ENCODE data around the gene ABHD17C. TPM values are rescaled to one million over a fixed set of nuclear protein-coding genes. Genes with fewer than 3 reads are reported as not detected.
A peak's percentile ranks its signal among the peaks of the same experiment; 100 is the strongest.

ABHD17C gene
- total and polyA plus RNA-seq, 5 donors from 2014 or later, result 0.32 to 1.4 (median 0.85) TPM

GRCh38 chr15:80732818-80733217 lies 37.7 kb downstream of the ABHD17C start:
- Mint-ChIP-seq H3K36me3 (no peaks in the 10 kb centered on the region), H3K4me3 (peak overlapping the region in 1 of 4 donors; percentile 35), H3K9me3 (peaks cover 0 to 7% (median 0%) of the 10 kb centered on the region in 7 donors), H3K27me3 (no peaks in the 10 kb centered on the region), H3K4me1 (no peaks in the 10 kb centered on the region), H3K27ac (no peak overlapping the region)
- DNase-seq (no peak), ATAC-seq (ENCODE audit: low read depth in 2 of 2) (no peak)
- no peaks in the 10 kb centered on the region for H3K27me3 ChIP-seq (ENCODE audit: control insufficient read depth, insufficient read depth, low read length)
- H3K9me3 ChIP-seq (ENCODE audit: control insufficient read depth in 2 of 2, low read length in 2 of 2), result no peaks in the 10 kb centered on the region
- H3K27ac ChIP-seq (ENCODE audit: insufficient read depth, low read length, poor library complexity, severe bottlenecking), result no peak overlapping the region
- H3K4me1 ChIP-seq (ENCODE audit: control insufficient read depth, insufficient read depth, low read length, poor library complexity, severe bottlenecking), result no peaks in the 10 kb centered on the region
- H3K4me3 ChIP-seq (ENCODE audit: low read depth, low read length), result no peak overlapping the region
- no peaks in the 10 kb centered on the region for H3K36me3 ChIP-seq (ENCODE audit: control insufficient read depth, insufficient read depth, low read length)

GRCh38 chr15:80733460-80733859 lies 38.4 kb downstream of the ABHD17C start:
- Histone ChIP-seq H3K9me3 (ENCODE audit: control insufficient read depth in 2 of 2, low read length in 2 of 2) (no peaks in the 10 kb centered on the region), H3K27me3 (ENCODE audit: control insufficient read depth, insufficient read depth, low read length) (no peaks in the 10 kb centered on the region), H3K4me3 (ENCODE audit: low read depth, low read length) (no peak overlapping the region), H3K27ac (ENCODE audit: insufficient read depth, low read length, poor library complexity, severe bottlenecking) (no peak overlapping the region), H3K4me1 (ENCODE audit: control insufficient read depth, insufficient read depth, low read length, poor library complexity, severe bottlenecking) (no peaks in the 10 kb centered on the region), H3K36me3 (ENCODE audit: control insufficient read depth, insufficient read depth, low read length) (no peaks in the 10 kb centered on the region)
- peaks cover 0 to 2% (median 0%) of the 10 kb centered on the region in 7 donors for H3K9me3 Mint-ChIP-seq
- H3K27me3 Mint-ChIP-seq, result no peaks in the 10 kb centered on the region
- no peaks in the 10 kb centered on the region for H3K36me3 Mint-ChIP-seq
- H3K27ac Mint-ChIP-seq, result no peak overlapping the region
- DNase-seq, result no peak
- ATAC-seq (ENCODE audit: low read depth in 2 of 2), result no peak
- no peak overlapping the region for H3K4me3 Mint-ChIP-seq
- H3K4me1 Mint-ChIP-seq, result peaks cover 0 to under 1% (median 0%) of the 10 kb centered on the region in 4 donors

- H3K4me1 ChIP-seq (ENCODE audit: control insufficient read depth, insufficient read depth, low read length, poor library complexity, severe bottlenecking), result no peaks in the 10 kb centered on the region
- no peak for DNase-seq
- H3K27me3 ChIP-seq (ENCODE audit: control insufficient read depth, insufficient read depth, low read length), result no peaks in the 10 kb centered on the region
- H3K36me3 ChIP-seq (ENCODE audit: control insufficient read depth, insufficient read depth, low read length), result no peaks in the 10 kb centered on the region
- no peak overlapping the region for H3K4me3 Mint-ChIP-seq
- H3K27me3 Mint-ChIP-seq, result no peaks in the 10 kb centered on the region
- peaks cover 0 to 4% (median 0%) of the 10 kb centered on the region in 7 donors for H3K9me3 Mint-ChIP-seq
- no peak overlapping the region for H3K27ac ChIP-seq (ENCODE audit: insufficient read depth, low read length, poor library complexity, severe bottlenecking)
- no peak overlapping the region for H3K27ac Mint-ChIP-seq
- peaks cover 0 to 2% (median 0%) of the 10 kb centered on the region in 4 donors for H3K4me1 Mint-ChIP-seq
- H3K36me3 Mint-ChIP-seq, result no peaks in the 10 kb centered on the region
- no peaks in the 10 kb centered on the region for H3K9me3 ChIP-seq (ENCODE audit: control insufficient read depth in 2 of 2, low read length in 2 of 2)
- no peak for ATAC-seq (ENCODE audit: low read depth in 2 of 2)
- no peak overlapping the region for H3K4me3 ChIP-seq (ENCODE audit: low read depth, low read length)
Measured at GRCh38 chr15:80735344-80735743, 40.2 kb downstream of the ABHD17C start.

GRCh38 chr15:80736560-80736959 lies 41.5 kb downstream of the ABHD17C start:
- no peak overlapping the region for H3K27ac Mint-ChIP-seq
- H3K36me3 Mint-ChIP-seq, result no peaks in the 10 kb centered on the region
- no peaks in the 10 kb centered on the region for H3K27me3 Mint-ChIP-seq
- no peak overlapping the region for H3K4me3 Mint-ChIP-seq
- DNase-seq (no peak), ATAC-seq (ENCODE audit: low read depth in 2 of 2) (no peak)
- Histone ChIP-seq H3K27me3 (ENCODE audit: control insufficient read depth, insufficient read depth, low read length) (no peaks in the 10 kb centered on the region), H3K4me3 (ENCODE audit: low read depth, low read length) (no peak overlapping the region), H3K27ac (ENCODE audit: insufficient read depth, low read length, poor library complexity, severe bottlenecking) (no peak overlapping the region), H3K36me3 (ENCODE audit: control insufficient read depth, insufficient read depth, low read length) (no peaks in the 10 kb centered on the region), H3K4me1 (ENCODE audit: control insufficient read depth, insufficient read depth, low read length, poor library complexity, severe bottlenecking) (no peaks in the 10 kb centered on the region), H3K9me3 (ENCODE audit: control insufficient read depth in 2 of 2, low read length in 2 of 2) (no peaks in the 10 kb centered on the region)
- H3K9me3 Mint-ChIP-seq, result peaks cover 0 to 4% (median 0%) of the 10 kb centered on the region in 7 donors
- peaks cover 0 to 2% (median 0%) of the 10 kb centered on the region in 4 donors for H3K4me1 Mint-ChIP-seq

- Mint-ChIP-seq H3K4me3 (no peak overlapping the region), H3K27me3 (no peaks in the 10 kb centered on the region), H3K36me3 (no peaks in the 10 kb centered on the region), H3K27ac (no peak overlapping the region), H3K4me1 (peaks cover 0 to 2% (median 0%) of the 10 kb centered on the region in 4 donors), H3K9me3 (peaks cover 0 to 4% (median 0%) of the 10 kb centered on the region in 7 donors)
- Histone ChIP-seq H3K4me3 (ENCODE audit: low read depth, low read length) (no peak overlapping the region), H3K9me3 (ENCODE audit: control insufficient read depth in 2 of 2, low read length in 2 of 2) (no peaks in the 10 kb centered on the region), H3K27ac (ENCODE audit: insufficient read depth, low read length, poor library complexity, severe bottlenecking) (no peak overlapping the region), H3K27me3 (ENCODE audit: control insufficient read depth, insufficient read depth, low read length) (no peaks in the 10 kb centered on the region), H3K4me1 (ENCODE audit: control insufficient read depth, insufficient read depth, low read length, poor library complexity, severe bottlenecking) (no peaks in the 10 kb centered on the region), H3K36me3 (ENCODE audit: control insufficient read depth, insufficient read depth, low read length) (no peaks in the 10 kb centered on the region)
- ATAC-seq (ENCODE audit: low read depth in 2 of 2), result no peak
- DNase-seq, result no peak
Measured at GRCh38 chr15:80739919-80740318, 44.8 kb downstream of the ABHD17C start.

GRCh38 chr15:80742081-80742480 lies 47.0 kb downstream of the ABHD17C start:
- Histone ChIP-seq H3K27ac (ENCODE audit: insufficient read depth, low read length, poor library complexity, severe bottlenecking) (no peak overlapping the region), H3K36me3 (ENCODE audit: control insufficient read depth, insufficient read depth, low read length) (no peaks in the 10 kb centered on the region), H3K4me3 (ENCODE audit: low read depth, low read length) (no peak overlapping the region), H3K4me1 (ENCODE audit: control insufficient read depth, insufficient read depth, low read length, poor library complexity, severe bottlenecking) (no peaks in the 10 kb centered on the region), H3K9me3 (ENCODE audit: control insufficient read depth in 2 of 2, low read length in 2 of 2) (peaks cover 0 to 3% of the 10 kb centered on the region in 2 experiments), H3K27me3 (ENCODE audit: control insufficient read depth, insufficient read depth, low read length) (no peaks in the 10 kb centered on the region)
- no peak overlapping the region for H3K4me3 Mint-ChIP-seq
- no peaks in the 10 kb centered on the region for H3K36me3 Mint-ChIP-seq
- H3K4me1 Mint-ChIP-seq, result peaks cover 0 to 2% (median 0%) of the 10 kb centered on the region in 4 donors
- H3K27me3 Mint-ChIP-seq, result no peaks in the 10 kb centered on the region
- H3K9me3 Mint-ChIP-seq, result peaks cover 0 to 6% (median 3%) of the 10 kb centered on the region in 7 donors
- no peak overlapping the region for H3K27ac Mint-ChIP-seq
- ATAC-seq (ENCODE audit: low read depth in 2 of 2) (no peak), DNase-seq (no peak)

- Mint-ChIP-seq H3K4me3 (no peak overlapping the region), H3K36me3 (no peaks in the 10 kb centered on the region), H3K4me1 (peaks cover 0 to 2% (median 0%) of the 10 kb centered on the region in 4 donors), H3K9me3 (peaks cover 0 to 6% (median 2%) of the 10 kb centered on the region in 7 donors), H3K27ac (no peak overlapping the region), H3K27me3 (no peaks in the 10 kb centered on the region)
- ATAC-seq (ENCODE audit: low read depth in 2 of 2), result no peak
- no peak for DNase-seq
- H3K9me3 ChIP-seq (ENCODE audit: control insufficient read depth in 2 of 2, low read length in 2 of 2), result peaks cover 0 to 3% of the 10 kb centered on the region in 2 experiments
- H3K27ac ChIP-seq (ENCODE audit: insufficient read depth, low read length, poor library complexity, severe bottlenecking), result no peak overlapping the region
- H3K4me3 ChIP-seq (ENCODE audit: low read depth, low read length), result no peak overlapping the region
- no peaks in the 10 kb centered on the region for H3K4me1 ChIP-seq (ENCODE audit: control insufficient read depth, insufficient read depth, low read length, poor library complexity, severe bottlenecking)
- H3K27me3 ChIP-seq (ENCODE audit: control insufficient read depth, insufficient read depth, low read length), result no peaks in the 10 kb centered on the region
- no peaks in the 10 kb centered on the region for H3K36me3 ChIP-seq (ENCODE audit: control insufficient read depth, insufficient read depth, low read length)
Measured at GRCh38 chr15:80743189-80743833, 48.2 kb downstream of the ABHD17C start.

- Histone ChIP-seq H3K9me3 (ENCODE audit: control insufficient read depth in 2 of 2, low read length in 2 of 2) (peaks cover 0 to 3% of the 10 kb centered on the region in 2 experiments), H3K27ac (ENCODE audit: insufficient read depth, low read length, poor library complexity, severe bottlenecking) (no peak overlapping the region), H3K4me3 (ENCODE audit: low read depth, low read length) (no peak overlapping the region), H3K36me3 (ENCODE audit: control insufficient read depth, insufficient read depth, low read length) (no peaks in the 10 kb centered on the region), H3K4me1 (ENCODE audit: control insufficient read depth, insufficient read depth, low read length, poor library complexity, severe bottlenecking) (no peaks in the 10 kb centered on the region), H3K27me3 (ENCODE audit: control insufficient read depth, insufficient read depth, low read length) (no peaks in the 10 kb centered on the region)
- Mint-ChIP-seq H3K27ac (no peak overlapping the region), H3K4me3 (no peak overlapping the region), H3K9me3 (peaks cover 0 to 6% (median 2%) of the 10 kb centered on the region in 7 donors), H3K4me1 (no peaks in the 10 kb centered on the region), H3K27me3 (no peaks in the 10 kb centered on the region), H3K36me3 (no peaks in the 10 kb centered on the region)
- DNase-seq (no peak), ATAC-seq (ENCODE audit: low read depth in 2 of 2) (no peak)
Measured at GRCh38 chr15:80744415-80744814, 49.3 kb downstream of the ABHD17C start.
